PC-3 (cell line): Measurements from ENCODE around the gene ADGRF4.
"Not testable (repeated sequence)": the region's sequence is repeated elsewhere in the genome, so short reads cannot be mapped to it uniquely, and the experiment has no call there.

Experiments used
- CTCF ChIP-seq: fragments of 300-600 bp; sonication (generic); conservative IDR thresholded peaks from 2 replicates; pipeline ENCODE4 v1.5.1; 2017; ENCODE audit warnings: antibody characterized with exemption, low read depth, mild to moderate bottlenecking, low read length
- EZH2 ChIP-seq: fragments of 300-600 bp; sonication (generic); IDR thresholded peaks from one replicate; pipeline ENCODE4 v1.6.1; 2017; ENCODE audit warnings: antibody characterized with exemption, mild to moderate bottlenecking, low read length; ENCODE audit not compliant: unreplicated experiment

- not testable (repeated sequence) for TF ChIP-seq CTCF, EZH2
These were observed 46.9 kb downstream of the ADGRF4 start for GRCh38 chr6:47745269-47745668.
